ENCODE data around the gene VAPA.

VAPA gene

GRCh38 chr18:9869715-9870430 lies 43.9 kb upstream of the VAPA start:
- no peak overlapping the region for H3K4me3 ChIP-seq (replicated peaks; ENCODE audit: low read depth, low read length)
- TF ChIP-seq CTCF (IDR thresholded peaks at IDR 0.05; ENCODE audit: low read depth, low read length, missing control alignments): no peak
- DNase-seq (ENCODE audit: extremely low read depth, low read depth): peak; percentile 60

- H3K4me3 ChIP-seq (replicated peaks; ENCODE audit: low read depth, low read length): no peak overlapping the region
- TF ChIP-seq CTCF (IDR thresholded peaks at IDR 0.05; ENCODE audit: low read depth, low read length, missing control alignments): no peak
- DNase-seq (ENCODE audit: extremely low read depth, low read depth): no peak
Observed at GRCh38 chr18:9870431-9871008, 43.3 kb upstream of the VAPA start.

- H3K4me3 ChIP-seq (replicated peaks; ENCODE audit: low read depth, low read length): no peak overlapping the region
- no peak for TF ChIP-seq CTCF (IDR thresholded peaks at IDR 0.05; ENCODE audit: low read depth, low read length, missing control alignments)
- DNase-seq (ENCODE audit: extremely low read depth, low read depth): no peak
Observed at GRCh38 chr18:9871244-9871746, 42.5 kb upstream of the VAPA start.

- TF ChIP-seq CTCF (IDR thresholded peaks at IDR 0.05; ENCODE audit: low read depth, low read length, missing control alignments): no peak
- H3K4me3 ChIP-seq (replicated peaks; ENCODE audit: low read depth, low read length): no peak overlapping the region
- no peak for DNase-seq (ENCODE audit: extremely low read depth, low read depth)
Observed at GRCh38 chr18:9872823-9873222, 41.0 kb upstream of the VAPA start.

- H3K4me3 ChIP-seq (replicated peaks; ENCODE audit: low read depth, low read length): no peak overlapping the region
- TF ChIP-seq CTCF (IDR thresholded peaks at IDR 0.05; ENCODE audit: low read depth, low read length, missing control alignments): no peak
- no peak for DNase-seq (ENCODE audit: extremely low read depth, low read depth)
Observed at GRCh38 chr18:9874728-9875127, 39.1 kb upstream of the VAPA start.

- no peak for DNase-seq (ENCODE audit: extremely low read depth, low read depth)
- no peak for TF ChIP-seq CTCF (IDR thresholded peaks at IDR 0.05; ENCODE audit: low read depth, low read length, missing control alignments)
- H3K4me3 ChIP-seq (replicated peaks; ENCODE audit: low read depth, low read length): no peak overlapping the region
Observed at GRCh38 chr18:9876212-9876866, 37.5 kb upstream of the VAPA start.
